ENCODE results near the gene CCNL1. TPM values are rescaled to one million over a fixed set of nuclear protein-coding genes. Genes with fewer than 3 reads are reported as not detected.
"Not testable (repeated sequence)": the region's sequence is repeated elsewhere in the genome, so short reads cannot be mapped to it uniquely, and the experiment has no call there.

Gene CCNL1
- total RNA-seq, 1 experiment from 2014 or later: 114 TPM

DNA sequence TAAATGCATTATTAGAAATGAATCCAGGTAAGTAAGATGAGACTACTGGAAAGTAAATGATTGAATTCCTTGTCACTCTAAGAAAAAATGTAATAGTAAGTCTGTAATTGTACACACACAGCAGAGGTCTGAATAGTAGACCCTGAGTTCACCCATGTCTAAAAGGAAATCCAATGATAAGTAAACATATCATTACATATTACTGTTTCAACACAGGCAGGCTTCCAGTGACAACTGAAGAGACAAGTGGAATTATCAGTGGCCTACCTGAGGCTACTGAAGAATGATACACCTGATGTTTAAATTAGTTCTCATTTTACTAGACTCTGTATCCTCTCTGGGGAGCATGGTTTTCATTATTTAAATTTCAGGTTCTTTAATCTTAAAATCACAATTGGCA, 6.2 kb upstream of the CCNL1 start:
- peaks cover 16% of the 10 kb centered on the region for H3K4me1 Mint-ChIP-seq (ENCODE audit: low read depth, unreplicated experiment)
- ChIA-PET POLR2A (no interaction called here), CTCF (no interaction called here)
- H3K36me3 ChIP-seq (ENCODE audit: control insufficient read depth, insufficient read depth, low read length): 0 out of 2 replicates have a peak, but pooled peaks cover 1% of the 10 kb centered on the region
- no peaks in the 10 kb centered on the region for H3K27me3 ChIP-seq (replicated peaks; ENCODE audit: control insufficient read depth, insufficient read depth, low read length)
- no peaks in the 10 kb centered on the region for H3K27me3 Mint-ChIP-seq (ENCODE audit: insufficient read depth, unreplicated experiment)
- no peak for DNase-seq
- peaks cover 7% of the 10 kb centered on the region; the same call in 1 of the 2 replicates for H3K4me1 ChIP-seq
- no peaks in the 10 kb centered on the region for H3K9me3 ChIP-seq
- H3K27ac Mint-ChIP-seq (ENCODE audit: unreplicated experiment): no peak overlapping the region
- peaks cover 5% of the 10 kb centered on the region for H3K36me3 Mint-ChIP-seq (ENCODE audit: insufficient read depth, unreplicated experiment)
- BruUV-seq (replicated peaks): no TSS peak
- H3K4me3 ChIP-seq (ENCODE audit: low read depth, low read length): no peak overlapping the region
- TF ChIP-seq, protein P1, sequence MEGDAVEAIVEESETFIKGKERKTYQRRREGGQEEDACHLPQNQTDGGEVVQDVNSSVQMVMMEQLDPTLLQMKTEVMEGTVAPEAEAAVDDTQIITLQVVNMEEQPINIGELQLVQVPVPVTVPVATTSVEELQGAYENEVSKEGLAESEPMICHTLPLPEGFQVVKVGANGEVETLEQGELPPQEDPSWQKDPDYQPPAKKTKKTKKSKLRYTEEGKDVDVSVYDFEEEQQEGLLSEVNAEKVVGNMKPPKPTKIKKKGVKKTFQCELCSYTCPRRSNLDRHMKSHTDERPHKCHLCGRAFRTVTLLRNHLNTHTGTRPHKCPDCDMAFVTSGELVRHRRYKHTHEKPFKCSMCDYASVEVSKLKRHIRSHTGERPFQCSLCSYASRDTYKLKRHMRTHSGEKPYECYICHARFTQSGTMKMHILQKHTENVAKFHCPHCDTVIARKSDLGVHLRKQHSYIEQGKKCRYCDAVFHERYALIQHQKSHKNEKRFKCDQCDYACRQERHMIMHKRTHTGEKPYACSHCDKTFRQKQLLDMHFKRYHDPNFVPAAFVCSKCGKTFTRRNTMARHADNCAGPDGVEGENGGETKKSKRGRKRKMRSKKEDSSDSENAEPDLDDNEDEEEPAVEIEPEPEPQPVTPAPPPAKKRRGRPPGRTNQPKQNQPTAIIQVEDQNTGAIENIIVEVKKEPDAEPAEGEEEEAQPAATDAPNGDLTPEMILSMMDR (IDR thresholded peaks at IDR 0.05; ENCODE audit: insufficient read depth in 1 of 2, low read depth in 1 of 2, low read length in 1 of 2, severe bottlenecking in 1 of 2, unreplicated experiment in 1 of 2): no peak
- no peaks in the 10 kb centered on the region for H3K9me3 Mint-ChIP-seq (ENCODE audit: unreplicated experiment)
- intact Hi-C loops (cut with micrococcal nuclease; ENCODE audit: unreplicated experiment): no loop called here
- H3K4me3 Mint-ChIP-seq (ENCODE audit: unreplicated experiment): no peak overlapping the region

DNA sequence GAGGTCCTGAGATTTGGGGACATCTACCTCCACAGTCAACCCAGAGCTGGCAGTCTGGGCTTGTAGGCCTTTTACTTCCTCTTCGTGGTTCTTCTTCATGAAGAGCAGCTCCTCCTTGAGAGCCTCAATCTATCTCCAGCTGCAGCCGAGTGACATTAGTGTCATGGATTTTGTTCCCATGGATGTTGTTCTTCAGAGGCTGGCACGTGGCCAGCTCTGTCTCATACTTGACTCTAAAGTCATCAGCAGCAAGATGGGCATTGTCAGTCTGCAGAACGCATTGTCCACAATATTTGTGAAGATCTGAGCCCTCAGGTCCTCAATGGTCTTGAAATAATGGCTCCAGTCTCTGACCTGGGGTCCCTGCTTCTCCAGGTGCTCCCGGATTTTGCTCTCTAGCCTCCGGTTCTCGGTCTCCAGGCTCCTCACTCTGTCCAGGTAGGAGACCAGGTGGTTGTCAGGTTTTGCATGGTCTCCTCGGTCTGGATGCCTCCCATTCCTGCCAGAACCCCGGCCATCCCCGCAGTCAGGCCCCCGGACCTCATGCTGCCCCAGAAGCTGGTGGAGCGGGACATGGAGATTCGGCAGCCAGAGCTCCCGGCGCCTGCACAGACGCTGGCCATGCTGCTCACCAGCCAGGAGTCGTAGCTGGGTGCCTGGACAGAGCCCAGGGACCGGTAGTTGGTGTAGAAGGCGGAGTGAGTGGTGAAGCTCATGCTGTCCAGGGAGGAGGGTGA, 3.4 kb upstream of the CCNL1 start:
- H3K27me3 Mint-ChIP-seq (ENCODE audit: insufficient read depth, unreplicated experiment): no peaks in the 10 kb centered on the region
- peaks cover 17% of the 10 kb centered on the region for H3K4me1 Mint-ChIP-seq (ENCODE audit: low read depth, unreplicated experiment)
- Histone ChIP-seq H3K36me3 (ENCODE audit: control insufficient read depth, insufficient read depth, low read length) (peaks cover 3% of the 10 kb centered on the region), H3K4me1 (peaks cover 11% of the 10 kb centered on the region; the same call in 1 of the 2 replicates), H3K9me3 (no peaks in the 10 kb centered on the region), H3K4me3 (ENCODE audit: low read depth, low read length) (no peak overlapping the region), H3K27me3 (replicated peaks; ENCODE audit: control insufficient read depth, insufficient read depth, low read length) (no peaks in the 10 kb centered on the region)
- H3K36me3 Mint-ChIP-seq (ENCODE audit: insufficient read depth, unreplicated experiment): peaks cover 28% of the 10 kb centered on the region
- H3K9me3 Mint-ChIP-seq (ENCODE audit: unreplicated experiment): no peaks in the 10 kb centered on the region
- no TSS peak for BruUV-seq (replicated peaks)
- ChIA-PET POLR2A (interaction anchor here (1.0 kb wide), 1 partner anchor 11 kb away, joined by 3 read pairs; no protein-coding TSS in a partner anchor), CTCF (no interaction called here)
- H3K4me3 Mint-ChIP-seq (ENCODE audit: unreplicated experiment): no peak overlapping the region
- TF ChIP-seq, protein P1 (IDR thresholded peaks at IDR 0.05; ENCODE audit: insufficient read depth in 1 of 2, low read depth in 1 of 2, low read length in 1 of 2, severe bottlenecking in 1 of 2, unreplicated experiment in 1 of 2): no peak
- intact Hi-C loops (cut with micrococcal nuclease; ENCODE audit: unreplicated experiment): no loop called here
- DNase-seq: no peak
- H3K27ac Mint-ChIP-seq (ENCODE audit: unreplicated experiment): peak overlapping the region; percentile 2

DNA sequence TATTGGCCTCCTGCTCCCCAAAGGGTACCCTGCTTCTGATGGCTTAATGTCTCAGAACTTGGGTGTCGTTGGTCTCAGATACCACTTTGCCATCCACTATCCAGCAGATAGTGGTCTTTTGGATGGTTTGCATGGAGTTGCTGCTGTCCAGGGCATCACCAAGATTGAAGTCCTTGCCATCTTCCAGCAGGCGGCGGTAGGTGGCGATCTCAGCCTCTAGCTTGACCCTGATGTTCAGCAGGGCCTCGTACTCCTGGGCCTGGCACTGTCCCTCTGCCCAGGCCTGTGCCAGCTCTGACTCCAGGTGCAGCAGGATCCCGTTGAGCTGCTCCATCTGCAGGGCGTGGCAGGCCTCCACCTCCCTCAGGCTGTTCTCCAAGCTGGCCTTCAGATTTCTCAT, 2.7 kb upstream of the CCNL1 start:
- Mint-ChIP-seq H3K4me1 (ENCODE audit: low read depth, unreplicated experiment) (peaks cover 20% of the 10 kb centered on the region), H3K36me3 (ENCODE audit: insufficient read depth, unreplicated experiment) (peaks cover 36% of the 10 kb centered on the region)
- H3K4me3 Mint-ChIP-seq (ENCODE audit: unreplicated experiment); H3K9me3 Mint-ChIP-seq (ENCODE audit: unreplicated experiment); H3K36me3 ChIP-seq (ENCODE audit: control insufficient read depth, insufficient read depth, low read length); CTCF ChIA-PET; H3K27me3 ChIP-seq (replicated peaks; ENCODE audit: control insufficient read depth, insufficient read depth, low read length); BruUV-seq (replicated peaks); H3K9me3 ChIP-seq; intact Hi-C loops (cut with micrococcal nuclease; ENCODE audit: unreplicated experiment); H3K27me3 Mint-ChIP-seq (ENCODE audit: insufficient read depth, unreplicated experiment); H3K4me3 ChIP-seq (ENCODE audit: low read depth, low read length); H3K27ac Mint-ChIP-seq (ENCODE audit: unreplicated experiment): not testable (repeated sequence)
- H3K4me1 ChIP-seq: peaks cover 19% of the 10 kb centered on the region
- POLR2A ChIA-PET: interaction anchor here (1.0 kb wide), 1 partner anchor 12 kb away, joined by 3 read pairs; no protein-coding TSS in a partner anchor
- peak in 1 of 2 experiments; percentile 21 for DNase-seq

All from Caco-2 (cell line).